Fibroblast of skin of scalp (primary cell): Measurements from ENCODE around the gene GIPC2.
A peak's percentile ranks its signal among the peaks of the same experiment; 100 is the strongest.
"Not testable (repeated sequence)": the region's sequence is repeated elsewhere in the genome, so short reads cannot be mapped to it uniquely, and the experiment has no call there.

Source experiments
- DNase-seq: peaks from one replicate; pipeline ENCODE4 v3.0.0-alpha.2; 2013

The GIPC2 gene

DNA sequence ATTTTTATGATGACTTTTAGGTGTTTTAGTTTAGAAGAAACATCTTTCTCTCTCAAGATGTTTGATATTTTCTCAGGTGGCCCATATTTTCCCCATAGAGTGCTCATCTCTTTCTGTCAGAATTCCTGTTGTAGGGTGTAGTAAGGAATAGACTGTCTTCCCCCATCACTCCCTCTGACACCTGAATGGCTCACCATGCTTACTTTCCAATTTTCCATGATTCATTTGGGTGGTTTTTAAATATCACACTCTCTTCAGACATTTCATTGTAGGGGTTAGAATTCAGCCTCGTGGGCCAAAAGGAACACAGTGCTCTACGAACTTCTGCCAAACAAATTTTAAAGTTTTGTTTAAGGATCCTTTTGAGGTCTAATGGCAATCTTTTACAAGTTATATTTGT, 24.0 kb downstream of the GIPC2 start:
- no peak for DNase-seq

DNA sequence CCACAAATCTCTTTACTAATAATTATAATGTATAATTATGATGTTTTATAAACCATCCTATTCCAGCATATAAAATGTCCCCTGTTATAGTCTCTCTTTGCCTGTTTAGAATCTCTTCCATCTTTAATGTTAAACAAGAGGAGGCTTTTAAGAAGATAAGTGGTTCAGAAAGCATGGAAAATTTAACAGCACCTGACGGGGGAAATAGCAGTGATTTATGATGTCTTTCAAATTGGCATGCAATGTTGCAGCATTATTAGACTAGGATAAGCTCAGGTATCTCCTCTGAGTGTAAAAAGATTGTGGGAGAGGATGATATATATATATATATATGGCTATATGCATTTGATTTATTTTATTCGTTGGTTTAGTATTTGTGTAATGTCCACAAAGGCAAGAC, 24.4 kb downstream of the GIPC2 start:
- DNase-seq: no peak

DNA sequence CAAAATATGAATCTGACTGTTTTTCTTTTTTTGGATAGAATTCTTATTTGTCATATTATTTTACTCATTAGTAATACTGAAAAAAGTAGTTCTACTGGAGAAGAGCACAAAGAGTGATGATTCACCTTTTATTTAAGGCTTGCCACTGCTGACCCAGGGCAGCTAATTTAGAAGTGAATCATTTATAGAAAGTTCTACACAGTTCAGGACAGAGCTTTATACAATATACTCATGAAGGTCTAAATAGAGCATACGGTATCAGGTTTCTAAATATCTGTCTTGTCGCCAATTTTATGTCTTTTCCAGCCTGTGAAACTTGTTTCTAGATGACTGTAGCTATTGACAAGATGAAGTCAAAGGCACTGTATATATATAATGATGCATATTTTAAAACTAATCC, 25.0 kb downstream of the GIPC2 start:
- DNase-seq: peak; percentile 81

DNA sequence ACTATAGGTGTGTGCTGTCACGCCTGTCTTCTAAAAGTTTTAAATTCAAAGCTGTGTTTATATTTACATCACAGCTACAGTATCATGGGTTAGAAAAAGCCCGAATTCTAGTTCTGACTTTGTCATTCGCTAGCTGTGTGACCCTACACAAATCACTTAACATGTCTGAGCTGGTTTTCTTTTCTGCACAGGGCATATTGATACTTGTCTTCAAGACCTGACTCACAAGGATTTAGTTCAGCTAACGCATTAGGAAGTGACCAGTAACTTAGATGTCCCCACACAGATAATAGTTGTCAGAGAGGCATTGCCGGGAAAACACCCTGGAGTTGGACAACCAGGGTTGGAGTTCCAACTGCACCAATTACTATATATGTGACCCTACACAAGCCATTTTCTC, 25.9 kb downstream of the GIPC2 start:
- no peak for DNase-seq

DNA sequence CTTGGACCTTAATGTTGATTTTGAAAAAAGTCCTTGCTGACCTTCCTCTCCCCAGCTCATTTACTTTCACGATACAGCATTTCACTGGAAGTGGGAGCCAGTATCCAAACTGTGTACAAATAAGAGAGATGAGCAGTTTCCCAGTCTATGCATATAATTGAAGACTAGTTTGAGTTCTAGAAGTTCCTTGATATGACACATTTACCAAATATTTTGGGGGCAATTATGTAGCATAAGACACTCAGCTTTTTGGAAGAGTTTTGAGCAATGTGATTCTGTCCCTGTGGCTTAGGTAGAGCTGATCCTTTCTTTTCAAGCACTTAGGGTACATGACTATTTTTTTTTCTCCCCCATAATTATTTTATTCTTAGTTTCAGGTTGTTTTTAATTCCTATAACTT, 26.4 kb downstream of the GIPC2 start:
- DNase-seq: peak; percentile 38

DNA sequence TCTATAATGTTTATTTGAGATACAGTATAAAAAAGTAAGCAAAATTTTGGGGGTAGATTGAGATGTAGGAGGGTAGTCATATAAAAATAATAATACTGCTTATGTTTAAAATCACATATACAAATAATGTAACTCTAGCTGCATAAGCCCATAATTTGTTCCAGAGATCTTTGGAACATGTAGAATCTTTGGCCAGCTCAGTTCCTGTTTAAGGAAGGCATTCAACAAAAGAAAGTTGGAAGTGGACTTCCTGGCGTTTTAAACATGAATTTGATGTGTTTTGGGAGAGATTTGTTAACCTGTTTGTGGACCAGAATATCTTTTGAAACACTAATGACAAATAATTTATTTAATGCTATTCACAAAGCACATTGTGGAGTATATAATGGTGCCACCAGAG, 27.7 kb downstream of the GIPC2 start:
- no peak for DNase-seq

DNA sequence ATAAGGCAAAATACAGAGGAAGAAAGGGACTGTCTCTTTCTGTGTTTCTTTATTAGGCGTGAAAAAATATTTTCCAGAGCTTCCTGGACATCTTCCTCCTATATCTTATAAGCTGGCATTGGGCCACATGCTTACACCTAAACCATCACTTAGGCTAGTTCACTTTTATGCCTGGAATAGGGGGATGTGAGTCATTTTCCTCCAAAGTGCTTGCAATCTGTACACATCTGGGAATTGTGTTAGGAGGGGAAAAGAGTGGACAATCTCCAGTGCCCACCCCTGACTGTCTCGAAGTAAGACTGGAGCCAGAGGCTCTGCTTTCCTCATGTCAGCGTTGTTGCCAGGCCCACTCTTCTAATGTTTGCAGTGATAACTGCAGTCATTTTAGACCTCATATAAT, 29.9 kb downstream of the GIPC2 start:
- no peak for DNase-seq

DNA sequence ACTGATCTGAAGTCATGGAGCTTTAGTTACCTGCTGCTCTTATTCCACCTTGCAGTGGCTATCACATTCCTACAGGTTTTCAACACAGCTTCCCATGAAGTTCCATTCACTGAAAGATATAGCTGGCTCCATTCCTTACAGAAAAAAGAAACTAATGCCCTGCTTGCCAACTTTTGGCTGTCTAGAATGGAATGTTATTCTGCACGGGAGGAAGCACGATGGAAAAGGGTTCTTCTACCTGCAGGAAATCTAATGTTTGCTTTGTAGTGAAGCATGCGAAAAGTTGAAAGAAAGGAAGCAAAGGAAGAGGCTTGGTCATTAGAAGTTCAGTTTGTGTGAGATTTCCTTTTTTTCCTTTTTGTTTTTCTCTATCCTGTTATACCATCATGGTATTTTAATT, 32.6 kb downstream of the GIPC2 start:
- DNase-seq: no peak

DNA sequence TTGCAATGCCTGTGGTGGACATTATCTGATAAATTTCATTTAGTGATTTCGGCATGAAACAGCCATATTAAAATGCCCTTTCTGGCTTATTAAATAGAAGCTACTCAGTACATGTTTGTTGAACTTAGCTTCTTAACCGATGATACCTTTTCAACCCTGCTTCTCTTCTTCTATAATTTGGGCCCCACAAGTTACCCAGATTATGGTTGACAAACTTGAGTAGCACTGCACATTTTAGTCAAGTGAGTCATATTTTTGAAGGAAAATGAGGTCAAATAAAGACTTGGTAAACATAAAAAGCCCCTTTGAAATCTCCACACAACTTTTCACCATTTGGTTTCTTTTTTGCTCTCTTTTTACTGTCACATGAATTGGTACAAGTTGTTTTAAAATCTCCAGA, 33.8 kb downstream of the GIPC2 start:
- DNase-seq: peak; percentile 48

DNA sequence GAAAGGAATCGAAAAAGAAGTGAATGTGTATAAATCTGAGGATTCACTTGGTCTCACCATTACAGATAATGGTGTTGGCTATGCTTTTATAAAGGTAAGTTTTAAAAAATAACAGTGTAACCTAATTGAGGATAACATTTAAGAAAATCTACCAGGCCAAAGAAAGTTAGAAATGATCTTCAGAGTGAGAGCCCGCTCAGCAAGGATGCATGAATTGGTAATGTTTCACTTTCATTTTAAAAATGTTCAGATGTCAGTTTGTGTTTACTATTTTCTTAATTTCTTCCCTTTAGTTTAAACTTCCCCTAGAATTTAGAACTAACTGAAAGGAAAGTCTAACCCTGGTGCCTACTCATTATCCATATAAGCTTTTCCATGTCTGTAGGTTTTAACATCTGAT, 35.0 kb downstream of the GIPC2 start:
- no peak for DNase-seq

DNA sequence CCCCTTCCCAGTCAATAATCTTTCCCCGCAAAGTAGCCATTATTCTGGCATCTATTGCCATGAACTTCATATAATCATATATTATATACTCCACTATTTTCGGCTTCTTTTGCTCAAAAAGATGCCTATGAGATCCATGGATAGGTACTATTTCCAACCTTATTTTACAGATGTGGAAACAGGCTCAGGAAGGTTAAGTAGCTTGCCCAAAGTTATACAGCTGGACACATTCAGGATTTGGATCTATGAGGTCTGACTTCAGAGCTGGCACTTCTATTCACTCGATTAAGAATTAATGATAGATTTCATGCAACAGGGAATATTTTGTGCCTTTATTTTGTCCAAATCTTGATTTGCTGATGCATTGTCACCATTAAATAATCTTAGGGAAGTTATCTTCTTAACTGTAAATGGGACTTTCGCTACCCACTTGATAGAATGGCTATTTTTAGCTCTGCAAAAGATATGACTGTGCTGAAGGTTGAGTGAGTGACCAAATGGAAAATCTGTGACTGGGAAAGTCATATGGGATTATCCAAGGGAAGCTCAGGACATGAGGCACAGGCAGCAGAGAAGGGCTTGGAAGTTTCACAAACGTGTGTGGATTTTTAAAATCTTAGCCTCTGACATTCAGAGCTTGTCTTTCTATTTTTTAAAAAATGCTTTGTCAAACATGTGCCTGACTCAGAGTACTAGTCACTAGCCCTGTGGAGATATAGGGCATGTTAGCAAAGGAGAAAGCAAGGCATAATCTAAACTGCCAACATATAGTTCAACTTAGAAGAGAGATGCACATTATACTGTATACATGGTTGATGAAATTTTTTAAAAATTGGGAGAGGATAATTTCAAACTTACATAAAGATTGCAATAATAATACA, 36.5 kb downstream of the GIPC2 start:
- DNase-seq: peak; percentile 34

DNA sequence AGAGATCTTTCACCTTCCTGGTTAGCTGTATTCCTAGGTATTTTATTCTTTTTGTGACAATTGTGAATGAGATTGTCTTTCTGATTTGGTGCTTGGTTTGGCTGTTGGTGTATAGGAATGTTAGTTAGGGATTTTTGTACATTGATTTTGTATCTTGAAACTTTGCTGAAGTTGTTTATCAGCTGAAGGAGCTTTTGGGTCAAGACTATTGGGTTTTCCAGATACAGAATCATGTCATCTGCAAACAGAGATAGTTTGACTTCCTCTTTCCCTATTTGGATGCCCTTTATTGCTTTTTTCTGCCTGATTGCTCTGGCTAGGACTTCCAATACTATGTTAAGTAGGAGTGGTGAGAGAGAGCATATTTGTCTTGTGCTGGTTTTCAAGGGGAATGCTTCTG, 38.9 kb downstream of the GIPC2 start:
- DNase-seq: not testable (repeated sequence)

DNA sequence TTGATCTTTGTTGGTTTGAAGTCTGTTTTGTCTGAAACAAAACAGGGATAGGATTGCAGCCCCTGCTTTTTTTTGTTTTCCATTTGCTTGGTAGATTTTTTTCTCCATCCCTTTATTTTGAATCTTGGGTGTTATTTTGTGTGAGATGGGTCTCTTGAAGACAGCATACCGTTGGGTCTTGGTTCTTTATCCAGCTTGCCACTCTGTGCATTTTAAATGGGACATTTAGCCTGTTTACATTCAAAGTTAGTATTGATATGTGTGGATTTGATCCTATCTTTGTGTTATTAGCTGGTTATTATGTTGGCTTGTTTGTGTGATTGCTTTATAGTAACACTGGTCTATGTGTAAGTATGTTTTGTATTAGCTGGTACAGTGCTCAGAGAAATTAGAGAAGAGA, 40.9 kb downstream of the GIPC2 start:
- no peak for DNase-seq

DNA sequence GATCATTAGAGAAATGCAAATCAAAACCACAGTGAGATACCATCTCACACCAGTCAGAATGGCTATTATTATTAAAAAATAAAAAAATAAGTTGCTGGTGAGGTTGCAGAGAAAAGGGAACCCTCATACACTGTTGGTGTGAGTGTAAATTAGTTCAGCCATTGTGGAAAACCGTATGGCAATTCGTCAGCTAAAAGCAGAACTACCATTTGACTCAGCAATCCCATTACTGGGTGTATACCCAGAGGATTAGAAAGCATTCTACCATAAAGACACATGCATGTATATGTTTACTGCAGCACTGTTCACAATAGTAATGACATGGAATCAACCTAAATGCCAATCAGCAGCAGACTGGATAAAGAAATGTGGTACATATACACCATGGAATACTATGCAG, 42.2 kb downstream of the GIPC2 start:
- DNase-seq: no peak

DNA sequence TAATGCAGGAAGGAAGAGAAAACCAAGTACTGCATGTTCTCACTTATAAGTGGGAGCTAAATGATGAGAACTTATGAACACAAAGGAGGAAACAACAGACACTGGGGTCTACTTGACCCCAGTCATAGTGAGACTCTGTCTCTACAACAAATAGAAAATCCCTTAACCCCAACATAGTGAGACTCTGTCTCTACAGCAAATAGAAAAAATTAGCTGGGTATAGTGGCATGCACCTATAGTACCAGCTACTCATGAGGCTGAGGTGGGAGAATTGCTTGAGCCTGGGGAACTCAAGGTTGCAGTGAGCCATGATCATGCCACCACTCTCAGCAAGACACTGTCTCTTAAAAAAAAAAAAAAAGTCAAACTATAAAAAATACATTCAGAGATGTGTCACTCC, 42.7 kb downstream of the GIPC2 start:
- DNase-seq: no peak

DNA sequence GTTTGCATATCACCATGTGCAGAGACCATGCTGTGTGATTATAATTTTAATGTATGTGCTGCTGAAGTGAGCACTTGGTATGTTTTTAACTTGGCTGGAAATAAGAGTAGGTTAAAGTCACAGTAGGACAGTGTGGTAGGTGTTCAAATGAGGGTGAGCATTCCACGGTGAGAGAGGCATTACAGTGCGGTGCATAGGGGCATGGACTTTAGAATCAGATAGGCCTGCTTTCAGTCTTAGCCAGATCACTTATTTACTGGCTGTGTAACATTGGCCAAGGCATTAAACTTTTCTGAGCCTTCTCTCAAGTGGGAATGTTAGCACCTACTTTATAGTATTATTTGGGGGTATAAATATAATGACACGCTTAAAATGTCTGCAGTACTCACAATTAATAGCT, 43.2 kb downstream of the GIPC2 start:
- no peak for DNase-seq

DNA sequence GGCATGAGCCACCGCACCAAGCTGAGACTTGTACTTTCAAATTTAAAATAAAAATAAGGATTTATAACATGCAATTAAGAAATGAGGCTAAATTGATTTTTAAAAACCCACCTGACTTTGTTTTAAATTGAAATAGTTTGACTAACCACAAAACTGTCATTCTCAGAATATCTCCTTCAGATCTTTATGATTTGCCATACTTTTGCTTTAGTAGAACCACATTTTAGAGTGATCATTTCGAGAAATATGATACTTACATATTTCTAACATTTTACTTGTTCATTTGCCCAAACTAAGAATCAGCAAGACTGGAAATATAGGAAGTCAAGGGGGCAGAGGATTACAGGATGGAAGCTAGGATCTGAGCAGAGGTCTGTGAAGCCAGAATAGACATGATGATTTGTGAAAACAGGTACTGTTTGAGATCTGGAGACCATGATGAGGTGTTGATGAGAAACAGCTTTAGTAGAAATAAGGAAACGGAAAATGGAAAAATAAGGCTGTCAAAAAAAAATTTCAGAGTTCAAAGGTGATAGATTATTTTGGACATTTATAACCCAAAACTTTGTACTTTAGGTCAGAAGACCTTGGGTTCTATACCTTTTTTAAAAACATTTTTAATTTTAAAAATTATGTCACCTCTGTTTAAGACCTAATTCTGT, 44.8 kb downstream of the GIPC2 start:
- peak; percentile 49 for DNase-seq

DNA sequence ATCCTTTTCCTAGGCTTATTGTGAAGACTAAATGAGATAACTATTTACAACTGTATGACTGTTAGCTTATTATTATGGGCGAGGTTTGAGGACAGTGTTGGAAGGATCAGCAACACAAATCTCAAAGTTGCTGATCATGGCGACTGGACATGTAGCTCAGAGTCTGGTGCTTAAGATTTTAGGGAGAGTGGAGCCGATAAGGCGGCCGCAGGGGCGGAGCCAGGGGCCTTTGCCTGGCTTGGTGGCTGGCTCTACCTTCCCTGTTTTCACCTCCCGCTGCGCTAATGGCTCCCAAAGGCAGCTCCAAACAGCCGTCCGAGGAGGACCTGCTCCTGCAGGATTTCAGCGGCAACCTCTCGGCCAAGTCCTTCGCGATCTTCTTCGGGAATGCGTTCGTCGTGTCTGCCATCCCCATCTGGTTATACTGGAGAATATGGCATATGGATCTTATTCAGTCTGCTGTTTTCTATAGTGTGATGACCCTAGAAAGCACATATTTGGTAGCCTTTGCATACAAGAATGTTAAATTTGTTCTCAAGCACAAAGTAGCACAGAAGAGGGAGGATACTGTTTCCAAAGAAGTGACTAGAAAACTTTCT, 45.5 kb downstream of the GIPC2 start:
- DNase-seq: no peak

DNA sequence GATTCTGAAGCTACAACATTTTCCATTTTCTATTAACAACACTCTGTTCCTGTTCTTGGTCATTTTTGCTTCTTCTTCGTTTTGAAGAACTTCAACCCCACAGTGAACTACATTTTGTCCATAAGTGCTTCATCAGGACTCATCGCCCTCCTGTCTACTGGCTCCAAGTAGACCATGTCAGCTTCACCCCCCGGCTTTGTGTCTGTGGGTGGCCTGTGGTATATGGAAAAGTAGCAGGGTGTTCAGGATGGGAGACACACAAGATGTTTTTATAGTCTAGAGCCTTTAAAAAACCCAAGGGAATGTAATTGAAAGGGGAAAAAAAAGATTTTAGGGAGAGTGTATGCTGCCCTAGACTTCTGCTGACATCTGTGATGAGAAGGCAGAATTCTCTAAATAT, 46.1 kb downstream of the GIPC2 start:
- no peak for DNase-seq

DNA sequence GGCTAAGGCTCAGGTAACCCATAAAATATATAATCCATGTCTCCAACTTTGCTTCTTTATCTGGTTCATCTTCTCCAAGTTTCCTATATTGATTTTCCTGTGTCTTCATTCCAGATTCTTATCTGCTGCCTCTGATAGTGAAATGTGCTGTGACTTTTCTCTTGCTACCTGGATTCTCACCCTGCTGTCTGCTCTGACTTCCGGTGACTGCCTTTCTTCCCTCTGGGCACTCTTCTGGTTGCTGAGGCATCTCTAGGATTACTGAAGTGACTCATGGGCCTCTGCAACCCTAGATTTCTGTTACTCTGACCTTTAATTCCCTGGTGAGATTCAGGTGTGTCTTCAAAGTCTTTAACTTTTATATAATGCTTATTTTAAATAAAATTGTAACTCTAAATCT, 46.9 kb downstream of the GIPC2 start:
- no peak for DNase-seq

DNA sequence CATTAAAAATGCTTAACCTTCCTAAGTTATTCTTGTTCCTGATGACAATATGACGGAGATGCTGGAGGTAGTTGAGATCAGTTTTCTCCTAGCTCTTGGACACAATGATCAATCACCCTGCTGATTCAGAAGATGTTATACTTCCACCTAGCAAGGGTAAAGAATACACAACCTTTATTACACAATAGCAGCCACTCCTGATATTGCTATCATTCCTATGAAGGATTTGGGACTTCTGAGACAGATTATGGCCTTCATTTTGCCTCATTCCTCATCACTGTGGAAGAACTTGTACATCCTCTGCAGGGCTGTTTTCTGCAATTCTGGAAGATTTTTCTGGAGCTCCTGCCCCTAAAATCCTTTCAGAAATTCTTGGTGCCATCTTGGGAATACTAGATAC, 47.8 kb downstream of the GIPC2 start:
- DNase-seq: no peak

DNA sequence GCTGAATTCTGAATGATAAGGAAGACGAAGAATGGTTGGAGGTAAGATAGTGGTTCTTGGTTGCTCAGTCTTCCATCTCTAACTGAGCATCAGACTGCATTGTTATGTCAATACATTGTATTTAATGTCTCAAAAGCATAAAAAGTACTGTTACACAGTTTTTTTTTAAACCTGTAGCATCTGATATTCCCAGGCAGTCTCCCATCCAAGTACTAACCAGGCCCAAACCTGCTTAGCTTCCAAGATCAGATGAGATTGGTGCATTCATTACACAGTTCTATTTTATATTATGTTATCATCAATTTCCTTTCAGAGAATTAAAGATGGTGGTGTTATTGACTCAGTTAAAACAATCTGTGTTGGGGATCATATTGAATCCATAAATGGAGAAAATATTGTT, 48.9 kb downstream of the GIPC2 start:
- DNase-seq: no peak

DNA sequence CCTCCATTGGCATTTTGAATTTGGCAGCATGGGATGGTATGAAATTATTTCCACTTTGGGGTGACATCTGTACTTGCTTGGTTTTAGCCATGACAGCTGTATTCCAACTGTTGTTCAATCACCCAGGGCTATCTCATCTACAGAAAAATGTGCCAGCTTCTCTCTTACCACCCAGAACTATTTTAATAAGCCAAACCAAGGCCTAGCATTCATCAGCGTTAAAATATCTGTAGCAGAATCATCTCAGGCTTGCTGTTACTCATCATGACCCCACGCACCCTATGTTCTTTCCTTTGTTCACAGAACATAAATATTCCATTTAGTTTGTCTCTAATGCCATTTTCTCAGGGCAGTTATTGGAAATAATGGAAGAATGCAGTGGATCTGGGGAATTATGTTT, 49.8 kb downstream of the GIPC2 start:
- peak; percentile 73 for DNase-seq

DNA sequence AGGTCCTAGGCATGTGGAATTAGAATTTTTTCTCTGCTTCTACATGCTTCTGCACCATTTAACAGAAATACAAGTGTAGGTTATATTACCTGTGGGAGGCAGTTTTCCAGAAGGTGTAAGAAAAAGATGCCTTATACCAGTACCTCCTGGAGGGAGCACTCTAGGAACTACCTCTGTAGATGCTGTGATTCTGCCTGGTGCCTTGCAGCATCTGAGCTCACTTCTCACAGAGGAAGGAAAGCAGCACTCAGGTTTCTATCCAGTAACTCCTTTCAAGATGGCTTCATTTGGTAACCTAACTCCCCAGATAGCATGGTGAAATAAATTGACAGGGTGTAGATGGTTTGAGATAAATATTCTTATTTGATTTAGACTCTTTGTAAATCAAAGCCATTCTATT, 50.3 kb downstream of the GIPC2 start:
- DNase-seq: no peak
